K562 (cell line): ENCODE results near the gene SLC16A6. TPM values are rescaled to one million over a fixed set of nuclear protein-coding genes. Genes with fewer than 3 reads are reported as not detected.
A peak's percentile ranks its signal among the peaks of the same experiment; 100 is the strongest.

Experiments
- FOXK2 ChIP-seq, 2 experiments: fragments of 450-650 bp; IDR thresholded peaks in 1 of 2; conservative IDR thresholded peaks in 1 of 2; 2 replicates each; pipeline ENCODE4 v1.6.1; 2016; ENCODE audit warnings: low read depth in 2 of 2, mild to moderate bottlenecking in 1 of 2
- FOXM1 ChIP-seq, 2 experiments: fragments of 450-650 bp in 1 of 2; sonication (generic) in 1 of 2; formaldehyde crosslinking in 1 of 2; IDR thresholded peaks; 2 replicates each; pipeline versions ENCODE4 v1.6.1 to v1.9.0; 2017 to 2022; ENCODE audit warnings: low read depth in 2 of 2, mild to moderate bottlenecking in 2 of 2, missing genetic modification reagents in 1 of 2, moderate library complexity in 1 of 2
- RBBP5 ChIP-seq: fragments of 200-600 bp; sonication (generic); IDR thresholded peaks from 2 replicates; pipeline ENCODE4 v1.6.1; 2012; ENCODE audit warnings: borderline replicate concordance, mild to moderate bottlenecking, low read length, control low read depth, inconsistent platforms; ENCODE audit not compliant: insufficient read depth, poor library complexity, severe bottlenecking
- RREB1 ChIP-seq: fragments of 250-450 bp; sonication (Bioruptor Pico); IDR thresholded peaks from 2 replicates; pipeline ENCODE4 v1.4.0; 2020
- TFAP4 ChIP-seq: sonication (generic); formaldehyde crosslinking; IDR thresholded peaks from 2 replicates; pipeline ENCODE4 v1.8.0; 2022; ENCODE audit warnings: missing genetic modification reagents, mild to moderate bottlenecking, moderate library complexity, borderline replicate concordance
- ZBTB40 ChIP-seq, 2 experiments: fragments of 450-650 bp in 1 of 2; sonication (generic) in 1 of 2; formaldehyde crosslinking in 1 of 2; IDR thresholded peaks; 2 replicates each; pipeline versions ENCODE4 v1.7.1 to v1.9.0; 2016 to 2022; ENCODE audit warnings: inconsistent platforms in 1 of 2, mild to moderate bottlenecking in 1 of 2, missing genetic modification reagents in 1 of 2
- polyA plus RNA-seq, 8 experiments: library from polyadenylated mRNA; depleted of rRNA in 4 of 8; stranded (reverse) in 5 of 8; unstranded in 3 of 8; fragments of >200 nt; fragmentation: Nextera tagmentation in 2 of 8; fragmentation: Illumina TruSeq in 1 of 8; extraction: Ambion mirVana in 2 of 8; extraction: Trizol in 1 of 8; gene quantifications; 2 replicates each; pipeline versions ENCODE4 v1.2.1 to v1.2.3, GENCODE V29; 2011 to 2014; ENCODE audit warnings: inconsistent platforms in 1 of 8, missing spikeins in 1 of 8
- total RNA-seq, 7 experiments: library from RNA; depleted of rRNA in 6 of 7; stranded (reverse); fragments of >200 nt in 6 of 7; fragmentation: Illumina TruSeq in 2 of 7; extraction: Trizol in 2 of 7; gene quantifications; 2 replicates each; pipeline versions ENCODE4 v1.2.1 to v1.2.3, GENCODE V29; 2011 to 2021; ENCODE audit warnings: low replicate concordance in 1 of 7

SLC16A6 gene
- total and polyA plus RNA-seq, 9 of the 15 experiments (the other 6 are each of a cell fraction or from before 2014, with no cell fraction given) = 0.05 to 0.31 (median 0.15) TPM

- TF ChIP-seq RREB1 (CRISPR knock-in tag) = peak; percentile 71; the same call in 1 of the 2 replicates
- no peak for TF ChIP-seq FOXM1 (IDR thresholded peaks at IDR 0.05; ENCODE audit: low read depth)
- no peak for TF ChIP-seq FOXM1 (CRISPR knock-in tag; IDR thresholded peaks at IDR 0.05; ENCODE audit: low read depth)
- peak; percentile 67 for TF ChIP-seq RBBP5
- no peak; the same call in 1 of the 2 replicates for TF ChIP-seq TFAP4
- TF ChIP-seq FOXK2 (conservative IDR thresholded peaks at IDR 0.05 in 1 of 2, IDR thresholded peaks at IDR 0.05 in 1 of 2; ENCODE audit: low read depth in 2 of 2) = peak in 1 of 2 experiments; percentile 12; a peak in 1 of 4 replicates
- TF ChIP-seq ZBTB40 (IDR thresholded peaks at IDR 0.05) = peak; percentile 34; the same call in 1 of the 2 replicates
- no peak for TF ChIP-seq ZBTB40 (CRISPR knock-in tag; IDR thresholded peaks at IDR 0.05)
Observed at GRCh38 chr17:68291836-68292688, 1.1 kb upstream of the SLC16A6 start (continued).
